HepG2 (cell line): ENCODE measurements around the gene TMEM127. TPM values are rescaled to one million over a fixed set of nuclear protein-coding genes. Genes with fewer than 3 reads are reported as not detected.

Experiments
- BRCA1 ChIP-seq: sonication (generic); formaldehyde crosslinking; IDR thresholded peaks from 2 replicates; pipeline ENCODE4 v1.4.0; 2020; ENCODE audit warnings: missing genetic modification reagents
- GATAD2A ChIP-seq: IDR thresholded peaks from 2 replicates; pipeline ENCODE4 v1.6.1; 2016
- HMGA1 ChIP-seq: sonication (generic); formaldehyde crosslinking; conservative IDR thresholded peaks from 2 replicates; pipeline ENCODE4 v1.4.0; 2020; ENCODE audit warnings: missing genetic modification reagents
- HOMEZ ChIP-seq: IDR thresholded peaks from 2 replicates; pipeline ENCODE4 v1.6.1; 2016; ENCODE audit warnings: low read depth
- HOXA9 ChIP-seq: sonication (generic); formaldehyde crosslinking; IDR thresholded peaks from 2 replicates; pipeline ENCODE4 v1.8.1; 2022; ENCODE audit warnings: missing genetic modification reagents, mild to moderate bottlenecking, moderate library complexity, borderline replicate concordance
- MEIS2 ChIP-seq: sonication (generic); formaldehyde crosslinking; IDR thresholded peaks from 2 replicates; pipeline ENCODE4 v1.9.0; 2021; ENCODE audit warnings: mild to moderate bottlenecking, missing genetic modification reagents
- MIER3 ChIP-seq: IDR thresholded peaks from 2 replicates; pipeline ENCODE4 v1.6.1; 2016; ENCODE audit warnings: missing compliant biosample characterization, borderline replicate concordance
- NFAT5 ChIP-seq: sonication (generic); formaldehyde crosslinking; IDR thresholded peaks from 2 replicates; pipeline ENCODE4 v1.4.0; 2020; ENCODE audit warnings: missing genetic modification reagents
- NR0B2 ChIP-seq: sonication (generic); formaldehyde crosslinking; IDR thresholded peaks from 2 replicates; pipeline ENCODE4 v1.4.0; 2020; ENCODE audit warnings: mild to moderate bottlenecking, missing genetic modification reagents
- PTBP1 ChIP-seq: fragments of 200-400 bp; formaldehyde crosslinking; IDR thresholded peaks from 2 replicates; pipeline ENCODE4 v1.6.1; 2018; ENCODE audit warnings: low read length, low read depth; ENCODE audit not compliant: poor library complexity, severe bottlenecking
- RAD51 ChIP-seq: fragments of 450-650 bp; IDR thresholded peaks from 2 replicates; pipeline ENCODE4 v1.6.1; 2016; ENCODE audit warnings: borderline replicate concordance
- RFX3 ChIP-seq: IDR thresholded peaks from 2 replicates; pipeline ENCODE4 v1.6.1; 2016; ENCODE audit warnings: missing biosample characterization, missing genetic modification reagents
- SP2 ChIP-seq: sonication (generic); formaldehyde crosslinking; IDR thresholded peaks from 2 replicates; pipeline ENCODE4 v1.5.1; 2020; ENCODE audit warnings: mild to moderate bottlenecking, missing genetic modification reagents
- SRF ChIP-seq: IDR thresholded peaks from 2 replicates; pipeline ENCODE4 v1.6.1; 2011; ENCODE audit warnings: mild to moderate bottlenecking, low read depth, low read length, moderate library complexity
- ZBTB38 ChIP-seq: sonication (generic); formaldehyde crosslinking; IDR thresholded peaks from 2 replicates; pipeline ENCODE4 v1.5.1; 2020; ENCODE audit warnings: mild to moderate bottlenecking, missing genetic modification reagents
- ZNF674 ChIP-seq: sonication (generic); formaldehyde crosslinking; IDR thresholded peaks from 2 replicates; pipeline ENCODE4 v1.5.0; 2020; ENCODE audit warnings: low read depth, mild to moderate bottlenecking, missing genetic modification reagents
- ZNF724P ChIP-seq: sonication (generic); formaldehyde crosslinking; IDR thresholded peaks from 2 replicates; pipeline ENCODE4 v1.8.0; 2022; ENCODE audit warnings: missing genetic modification reagents, borderline replicate concordance
- ZNF766 ChIP-seq: sonication (generic); formaldehyde crosslinking; IDR thresholded peaks from 2 replicates; pipeline ENCODE4 v1.5.0; 2020; ENCODE audit warnings: missing genetic modification reagents, borderline replicate concordance
- ZSCAN12 ChIP-seq: sonication (generic); formaldehyde crosslinking; IDR thresholded peaks from 2 replicates; pipeline ENCODE4 v1.9.0; 2021; ENCODE audit warnings: mild to moderate bottlenecking, missing genetic modification reagents
- ZSCAN5A ChIP-seq: sonication (generic); formaldehyde crosslinking; IDR thresholded peaks from 2 replicates; pipeline ENCODE4 v1.8.0; 2022; ENCODE audit warnings: mild to moderate bottlenecking, missing genetic modification reagents, borderline replicate concordance
- polyA plus RNA-seq, 8 experiments: library from polyadenylated mRNA; depleted of rRNA in 3 of 8; stranded (reverse) in 7 of 8; unstranded in 1 of 8; fragments of >200 nt; fragmentation: Illumina TruSeq in 4 of 8; extraction: Trizol in 4 of 8; gene quantifications; 2 replicates each; pipeline versions ENCODE4 v1.2.1 to v1.2.3, GENCODE V29; 2011 to 2016; ENCODE audit warnings: low read depth in 4 of 8, missing spikeins in 1 of 8, mixed read lengths in 1 of 8; ENCODE audit not compliant: insufficient read depth in 1 of 8
- total RNA-seq, 5 experiments: library from RNA; depleted of rRNA; stranded (reverse); fragments of >200 nt; fragmentation: Illumina TruSeq; extraction: Trizol; gene quantifications; 2 replicates each; pipeline ENCODE4 v1.2.3, GENCODE V29; 2016; ENCODE audit warnings: low read depth in 1 of 5

The TMEM127 gene
- total and polyA plus RNA-seq, 2 of the 13 experiments (the other 11 are each of a cell fraction or from before 2014, with no cell fraction given): 21.5 to 33.9 TPM

DNA sequence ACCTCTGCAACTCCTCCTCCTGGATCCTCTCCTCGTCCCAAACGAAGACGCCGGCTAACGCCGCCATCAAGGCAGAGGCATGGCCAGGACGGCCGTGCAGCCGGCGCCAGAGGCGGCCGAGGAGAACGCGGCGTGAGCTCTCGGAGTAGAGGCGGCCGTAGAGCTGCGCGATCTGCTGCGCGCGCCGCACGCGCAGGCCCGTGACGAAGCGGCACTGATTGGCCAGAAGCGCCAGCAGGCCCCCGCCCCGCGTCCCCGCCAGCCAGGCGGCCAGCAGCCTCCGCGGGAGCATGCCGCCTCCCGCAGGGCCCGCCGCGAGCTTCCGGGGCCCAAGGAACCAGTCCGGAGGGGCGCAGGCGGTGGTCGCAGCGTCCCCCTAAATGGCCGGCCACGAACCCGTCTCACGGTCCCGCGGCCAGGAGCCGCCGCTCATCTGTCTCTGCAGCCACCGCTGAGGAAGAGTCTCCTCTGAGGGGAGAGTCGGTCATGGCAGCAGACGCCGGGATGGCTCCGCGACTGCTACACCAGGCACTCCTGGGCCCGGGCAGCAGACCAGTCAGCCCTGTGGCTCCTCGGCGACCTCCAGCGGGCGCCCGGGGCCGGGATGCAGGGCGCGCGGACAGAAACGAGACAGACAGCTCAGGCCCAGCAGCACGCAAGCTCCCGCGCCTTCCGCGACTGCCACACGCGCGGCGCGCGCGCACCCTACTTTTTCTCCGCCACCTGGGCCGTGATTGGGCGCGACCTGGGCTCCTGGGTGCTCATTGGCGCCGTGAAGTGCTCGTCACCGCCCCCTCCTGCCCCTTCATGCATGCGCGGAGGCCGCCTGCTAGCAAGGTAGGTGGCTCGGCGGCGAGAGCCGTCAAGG lies 57.4 kb downstream of the TMEM127 start, which contains the start of gene STARD7 (continued):
- 0 out of 2 replicates have a peak, but pooled peaks have one; percentile 49 for TF ChIP-seq HOMEZ (CRISPR knock-in tag)
- peak; percentile 99 for TF ChIP-seq SP2
- TF ChIP-seq PTBP1: no peak
- TF ChIP-seq HMGA1 (CRISPR knock-in tag): no peak
- TF ChIP-seq MEIS2 (CRISPR knock-in tag): peak; percentile 70; the same call in 1 of the 2 replicates
- TF ChIP-seq GATAD2A: no peak
- TF ChIP-seq NFAT5 (CRISPR knock-in tag): no peak
- TF ChIP-seq ZNF766 (CRISPR knock-in tag): 0 out of 2 replicates have a peak, but pooled peaks have one; percentile 15
- TF ChIP-seq RFX3: no peak
- TF ChIP-seq ZSCAN5A (CRISPR knock-in tag): peak; percentile 32; the same call in 1 of the 2 replicates
- TF ChIP-seq ZNF674: 0 out of 2 replicates have a peak, but pooled peaks have one; percentile 80
- TF ChIP-seq NR0B2: peak; percentile 66; the same call in 1 of the 2 replicates
- TF ChIP-seq MIER3 (CRISPR knock-in tag): 0 out of 2 replicates have a peak, but pooled peaks have one; percentile 14
- no peak for TF ChIP-seq ZSCAN12 (CRISPR knock-in tag)
- TF ChIP-seq HOXA9 (CRISPR knock-in tag): peak; percentile 75; the same call in 1 of the 2 replicates
- no peak; the same call in 1 of the 2 replicates for TF ChIP-seq ZNF724P (CRISPR knock-in tag)
- no peak for TF ChIP-seq SRF
- no peak for TF ChIP-seq RAD51
- no peak; the same call in 1 of the 2 replicates for TF ChIP-seq BRCA1 (CRISPR knock-in tag)
- TF ChIP-seq ZBTB38 (CRISPR knock-in tag): peak; percentile 82; the same call in 1 of the 2 replicates
